Erythroblast (primary cell): ENCODE measurements around the gene LZTS2.

Experiments used
- GATA1 ChIP-seq: IDR thresholded peaks from 2 replicates; pipeline ENCODE4 v1.6.1; 2011; ENCODE audit warnings: low read depth, mild to moderate bottlenecking, control low read depth, low read length, moderate library complexity
- POLR2A ChIP-seq: IDR thresholded peaks from 2 replicates; pipeline ENCODE4 v1.6.1; 2011; ENCODE audit warnings: mild to moderate bottlenecking, low read length

- TF ChIP-seq POLR2A (no peak), GATA1 (no peak)
Observed at GRCh38 chr10:101015582-101015973, 16.0 kb downstream of the LZTS2 start.
